ENCODE data around the gene CHST4. TPM values are rescaled to one million over a fixed set of nuclear protein-coding genes. Genes with fewer than 3 reads are reported as not detected.

CHST4 gene
- total and polyA plus RNA-seq, 2 of the 4 experiments (the other 2 are of a cell fraction), result not detected

GRCh38 chr16:71490361-71490760 is 35.9 kb upstream of the CHST4 start:
- Histone ChIP-seq H3K27me3 (ENCODE audit: control insufficient read depth, insufficient read depth, low read length) (peaks cover 4% of the 10 kb centered on the region), H3K23ac (ENCODE audit: low read depth, low read length) (no peak overlapping the region), H4K20me1 (ENCODE audit: insufficient read depth, low read length) (no peaks in the 10 kb centered on the region), H2AFZ (replicated peaks; ENCODE audit: low read length, poor library complexity) (no peak overlapping the region), H3K27ac (ENCODE audit: insufficient read depth, low read length) (no peak overlapping the region), H2AK9ac (replicated peaks; ENCODE audit: low read depth, low read length, poor library complexity) (no peak overlapping the region), H3K36me3 (ENCODE audit: control insufficient read depth, insufficient read depth, low read length) (no peaks in the 10 kb centered on the region), H2BK120ac (ENCODE audit: low read depth, low read length) (no peak overlapping the region), H3K79me1 (ENCODE audit: low read depth in 1 of 2, low read length in 2 of 2) (no peaks in the 10 kb centered on the region), H4K5ac (ENCODE audit: low read depth, low read length) (no peak overlapping the region), H3K4me3 (ENCODE audit: insufficient read depth, low read depth, low read length) (no peak overlapping the region), H2AK5ac (ENCODE audit: low read depth, low read length) (no peak overlapping the region), H2BK5ac (ENCODE audit: low read depth, low read length, poor library complexity, severe bottlenecking) (no peak overlapping the region), H3K18ac (ENCODE audit: low read depth, low read length) (no peak overlapping the region), H3K4me1 (ENCODE audit: control insufficient read depth, insufficient read depth, low read length) (no peaks in the 10 kb centered on the region), H3K56ac (ENCODE audit: extremely low read depth, insufficient read depth, low read length) (no peak overlapping the region), H2BK20ac (ENCODE audit: low read depth, low read length) (no peak overlapping the region), H3K9ac (ENCODE audit: low read depth, low read length) (no peak overlapping the region), H2BK15ac (ENCODE audit: low read depth, low read length) (no peak overlapping the region), H3K4me2 (ENCODE audit: low read depth, low read length) (no peak overlapping the region), H4K8ac (ENCODE audit: low read depth in 2 of 2, low read length in 2 of 2) (no peak overlapping the region), H3K14ac (replicated peaks; ENCODE audit: low read depth, low read length) (no peak overlapping the region), H3K9me1 (ENCODE audit: insufficient read depth, low read length) (no peaks in the 10 kb centered on the region), H3K9me3 (ENCODE audit: control insufficient read depth, insufficient read depth, low read length) (no peaks in the 10 kb centered on the region), H3K4ac (ENCODE audit: low read depth, low read length) (no peak overlapping the region), H4K91ac (ENCODE audit: insufficient read depth, low read depth, low read length) (no peak overlapping the region)
- no peak for TF ChIP-seq BHLHE40 (IDR thresholded peaks at IDR 0.05; ENCODE audit: low read depth, low read length)
- TF ChIP-seq ELK1 (IDR thresholded peaks at IDR 0.05; ENCODE audit: borderline replicate concordance, low read depth, low read length), result no peak
- no peak for TF ChIP-seq MAZ (IDR thresholded peaks at IDR 0.05; ENCODE audit: borderline replicate concordance, low read depth, low read length)
- TF ChIP-seq SMC3 (IDR thresholded peaks at IDR 0.05; ENCODE audit: low read depth, low read length), result no peak
- no peak for TF ChIP-seq RAD21 (IDR thresholded peaks at IDR 0.05; ENCODE audit: low read length)
- TF ChIP-seq MXI1 (IDR thresholded peaks at IDR 0.05; ENCODE audit: borderline replicate concordance, low read depth, low read length), result no peak
- TF ChIP-seq RFX5 (IDR thresholded peaks at IDR 0.05; ENCODE audit: low read depth, low read length), result no peak
- TF ChIP-seq CEBPB (IDR thresholded peaks at IDR 0.05; ENCODE audit: low read depth, low read length), result no peak
- no peak for TF ChIP-seq MAFK (IDR thresholded peaks at IDR 0.05; ENCODE audit: low read depth, low read length)
- no peak for TF ChIP-seq USF2 (IDR thresholded peaks at IDR 0.05; ENCODE audit: low read depth, low read length)
- TF ChIP-seq CHD1 (IDR thresholded peaks at IDR 0.05; ENCODE audit: low read depth, low read length), result no peak
- TF ChIP-seq FOS (IDR thresholded peaks at IDR 0.05; ENCODE audit: low read depth, low read length), result no peak
- TF ChIP-seq RCOR1 (IDR thresholded peaks at IDR 0.05; ENCODE audit: insufficient replicate concordance, low read length), result no peak
- TF ChIP-seq POLR2A (IDR thresholded peaks at IDR 0.05; ENCODE audit: low read depth, low read length), result no peak
- TF ChIP-seq NFE2L2 (IDR thresholded peaks at IDR 0.05; ENCODE audit: low read depth, low read length), result no peak
- no peak for TF ChIP-seq CTCF (conservative IDR thresholded peaks at IDR 0.05; ENCODE audit: low read depth, low read length)
- ATAC-seq (ENCODE audit: low read depth), result no peak
- in situ Hi-C loops (cut with MboI; ENCODE audit: low sequenced_read_pairs), result loop anchor here (25.0 kb wide), 1 partner anchor 703 kb away; no protein-coding TSS in a partner anchor
- no TSS peak for BruUV-seq (replicated peaks)
- ChIA-PET CTCF (interaction anchor here (1.3 kb wide), 1 partner anchor 10 kb away, joined by 6 read pairs; no protein-coding TSS in a partner anchor), POLR2A (ENCODE audit: unreplicated experiment) (no interaction called here)
- no peak for DNase-seq
- dilution Hi-C loops (cut with HindIII; ENCODE audit: low sequenced_read_pairs, unreplicated experiment), result no loop called here
- intact Hi-C loops (cut with micrococcal nuclease), result loop anchor here (10.0 kb wide), 1 partner anchor 124 kb away; no protein-coding TSS in a partner anchor

All from IMR-90 (cell line).